Osteoblast (primary cell): Measurements from ENCODE around the gene CCL11. TPM values are rescaled to one million over a fixed set of nuclear protein-coding genes. Genes with fewer than 3 reads are reported as not detected.

Experiments
- DNase-seq: peaks from one replicate; pipeline ENCODE4 v3.0.0; 2011; ENCODE audit warnings: low spot score, mixed read lengths; ENCODE audit not compliant: insufficient read length; ENCODE audit errors: missing footprints
- H2AFZ ChIP-seq: 2 replicates; pipeline ENCODE4 v1.6.0; 2011; ENCODE audit warnings: mild to moderate bottlenecking, low read length
- H3K27ac ChIP-seq: 2 replicates; pipeline ENCODE4 v1.5.1; 2011; ENCODE audit warnings: mild to moderate bottlenecking, low read depth, low read length, moderate library complexity
- H3K27me3 ChIP-seq: 2 replicates; pipeline ENCODE4 v1.6.0; 2012; ENCODE audit warnings: mild to moderate bottlenecking, control low read depth, inconsistent platforms, low read length, moderate library complexity; ENCODE audit not compliant: insufficient read depth
- H3K36me3 ChIP-seq: 2 replicates; pipeline ENCODE4 v1.5.1; 2011; ENCODE audit warnings: mild to moderate bottlenecking, low read length, control low read depth, moderate library complexity; ENCODE audit not compliant: insufficient read depth
- H3K4me1 ChIP-seq: 2 replicates; pipeline ENCODE4 v1.5.1; 2011; ENCODE audit warnings: mild to moderate bottlenecking, low read length, control low read depth, moderate library complexity; ENCODE audit not compliant: insufficient read depth
- H3K4me2 ChIP-seq: 2 replicates; pipeline ENCODE4 v1.6.0; 2011; ENCODE audit warnings: mild to moderate bottlenecking, low read length; ENCODE audit not compliant: insufficient read depth
- H3K4me3 ChIP-seq: fragments of 200-600 bp; sonication (generic); 3 replicates; pipeline ENCODE4 v1.5.1; 2012; ENCODE audit warnings: mild to moderate bottlenecking, low read length, inconsistent platforms; ENCODE audit not compliant: insufficient read depth
- H3K79me2 ChIP-seq: 2 replicates; pipeline ENCODE4 v1.6.0; 2012; ENCODE audit warnings: mild to moderate bottlenecking, low read length, control low read depth, inconsistent platforms; ENCODE audit not compliant: insufficient read depth
- H3K9me3 ChIP-seq: 2 replicates; pipeline ENCODE4 v1.5.1; 2011; ENCODE audit warnings: low read depth, low read length, control low read depth
- H4K20me1 ChIP-seq: 2 replicates; pipeline ENCODE4 v1.6.0; 2012; ENCODE audit warnings: mild to moderate bottlenecking, low read length, control low read depth; ENCODE audit not compliant: insufficient read depth
- total RNA-seq: library from RNA; depleted of rRNA; stranded (reverse); fragments of >200 nt; gene quantifications from 2 replicates; pipeline ENCODE4 v1.2.3, GENCODE V29; 2012
- TF ChIP-seq, protein P1 (sequence below): IDR thresholded peaks from 2 replicates; pipeline ENCODE4 v1.5.1; 2011; ENCODE audit warnings: mild to moderate bottlenecking, low read depth, low read length, moderate library complexity; ENCODE audit errors: extremely low read depth

The CCL11 gene
- total RNA-seq, 1 donor, result not detected

DNA sequence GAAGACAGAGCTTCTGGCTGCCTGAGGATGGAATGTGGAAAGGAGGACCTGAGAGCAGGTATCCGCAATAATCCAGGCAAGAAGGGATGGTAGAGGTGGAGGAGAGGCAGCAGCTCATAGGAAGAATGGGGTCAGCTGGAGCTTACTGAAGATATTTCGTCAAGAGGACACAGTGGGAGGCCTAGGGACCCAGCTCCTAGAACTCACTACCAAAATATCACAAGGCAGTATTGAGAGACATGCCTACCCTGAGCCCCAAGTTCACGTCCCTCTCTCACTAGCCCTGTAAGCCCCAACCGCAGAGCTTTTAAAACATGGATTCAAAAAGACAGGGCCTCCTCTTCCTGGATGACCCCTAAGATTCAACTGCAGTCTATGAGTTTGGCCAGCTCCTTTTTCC, 19.5 kb downstream of the CCL11 start:
- Histone ChIP-seq H3K36me3 (no peaks in the 10 kb centered on the region), H3K27me3 (no peaks in the 10 kb centered on the region), H3K4me3 (no peak overlapping the region), H3K27ac (no peak overlapping the region), H3K4me2 (no peak overlapping the region), H3K4me1 (peaks cover 41% of the 10 kb centered on the region), H3K9me3 (no peaks in the 10 kb centered on the region), H4K20me1 (no peaks in the 10 kb centered on the region), H2AFZ (no peak overlapping the region), H3K79me2 (no peaks in the 10 kb centered on the region)
- no peak for DNase-seq
- TF ChIP-seq, protein P1, sequence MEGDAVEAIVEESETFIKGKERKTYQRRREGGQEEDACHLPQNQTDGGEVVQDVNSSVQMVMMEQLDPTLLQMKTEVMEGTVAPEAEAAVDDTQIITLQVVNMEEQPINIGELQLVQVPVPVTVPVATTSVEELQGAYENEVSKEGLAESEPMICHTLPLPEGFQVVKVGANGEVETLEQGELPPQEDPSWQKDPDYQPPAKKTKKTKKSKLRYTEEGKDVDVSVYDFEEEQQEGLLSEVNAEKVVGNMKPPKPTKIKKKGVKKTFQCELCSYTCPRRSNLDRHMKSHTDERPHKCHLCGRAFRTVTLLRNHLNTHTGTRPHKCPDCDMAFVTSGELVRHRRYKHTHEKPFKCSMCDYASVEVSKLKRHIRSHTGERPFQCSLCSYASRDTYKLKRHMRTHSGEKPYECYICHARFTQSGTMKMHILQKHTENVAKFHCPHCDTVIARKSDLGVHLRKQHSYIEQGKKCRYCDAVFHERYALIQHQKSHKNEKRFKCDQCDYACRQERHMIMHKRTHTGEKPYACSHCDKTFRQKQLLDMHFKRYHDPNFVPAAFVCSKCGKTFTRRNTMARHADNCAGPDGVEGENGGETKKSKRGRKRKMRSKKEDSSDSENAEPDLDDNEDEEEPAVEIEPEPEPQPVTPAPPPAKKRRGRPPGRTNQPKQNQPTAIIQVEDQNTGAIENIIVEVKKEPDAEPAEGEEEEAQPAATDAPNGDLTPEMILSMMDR, result no peak

DNA sequence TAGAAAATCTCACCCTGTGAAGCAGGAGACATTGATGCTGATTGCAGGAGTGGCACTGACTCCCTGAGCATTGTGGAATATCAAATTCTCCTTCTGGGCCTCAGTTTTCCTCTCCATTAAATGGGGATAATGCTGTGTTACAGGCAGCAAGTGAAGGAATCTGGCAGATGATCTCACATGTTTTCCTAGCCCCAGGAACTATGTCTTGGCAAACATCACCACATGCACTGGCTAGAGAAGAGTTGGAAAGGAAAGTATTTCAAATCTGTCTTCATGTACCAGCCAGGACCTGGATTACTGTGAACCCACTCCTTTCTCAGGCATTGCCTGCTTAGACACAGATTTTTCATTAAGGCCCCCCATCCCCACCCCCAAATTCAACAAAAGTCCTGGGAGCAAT, 20.1 kb downstream of the CCL11 start:
- Histone ChIP-seq H3K9me3 (no peaks in the 10 kb centered on the region), H3K79me2 (no peaks in the 10 kb centered on the region), H3K4me1 (peaks cover 36% of the 10 kb centered on the region), H3K36me3 (no peaks in the 10 kb centered on the region), H3K27ac (no peak overlapping the region), H4K20me1 (no peaks in the 10 kb centered on the region), H2AFZ (no peak overlapping the region), H3K4me2 (no peak overlapping the region), H3K4me3 (no peak overlapping the region), H3K27me3 (no peaks in the 10 kb centered on the region)
- no peak for DNase-seq
- TF ChIP-seq, protein P1, result no peak

DNA sequence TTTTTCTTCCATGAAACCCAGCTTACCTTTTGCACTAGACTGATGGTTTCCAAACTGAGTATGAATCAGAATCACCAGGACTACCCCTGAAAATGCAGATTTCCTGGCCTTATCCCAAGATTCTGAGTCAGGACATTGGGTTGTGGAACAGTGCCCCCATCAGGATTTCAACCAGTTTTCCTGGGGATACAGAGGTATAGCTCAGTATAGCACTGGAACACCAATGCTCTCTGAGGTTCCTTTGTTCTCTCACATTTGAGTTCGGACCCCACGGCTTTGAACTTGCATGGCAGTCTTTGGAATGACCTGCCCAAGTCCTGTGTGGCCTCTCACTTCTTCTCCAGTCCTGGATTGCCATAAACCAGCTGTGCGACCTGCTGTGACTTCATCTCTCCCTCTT, 20.9 kb downstream of the CCL11 start:
- peaks cover 27% of the 10 kb centered on the region for H3K4me1 ChIP-seq
- H2AFZ ChIP-seq, result peak overlapping the region; percentile 34
- H3K79me2 ChIP-seq, result no peaks in the 10 kb centered on the region
- no peak for DNase-seq
- H3K36me3 ChIP-seq, result no peaks in the 10 kb centered on the region
- peak overlapping the region; percentile 65 for H3K4me2 ChIP-seq
- no peak overlapping the region for H3K4me3 ChIP-seq
- TF ChIP-seq, protein P1, result peak; percentile 57
- H3K9me3 ChIP-seq, result no peaks in the 10 kb centered on the region
- no peaks in the 10 kb centered on the region for H3K27me3 ChIP-seq
- peak overlapping the region; percentile 59 for H3K27ac ChIP-seq
- no peaks in the 10 kb centered on the region for H4K20me1 ChIP-seq

DNA sequence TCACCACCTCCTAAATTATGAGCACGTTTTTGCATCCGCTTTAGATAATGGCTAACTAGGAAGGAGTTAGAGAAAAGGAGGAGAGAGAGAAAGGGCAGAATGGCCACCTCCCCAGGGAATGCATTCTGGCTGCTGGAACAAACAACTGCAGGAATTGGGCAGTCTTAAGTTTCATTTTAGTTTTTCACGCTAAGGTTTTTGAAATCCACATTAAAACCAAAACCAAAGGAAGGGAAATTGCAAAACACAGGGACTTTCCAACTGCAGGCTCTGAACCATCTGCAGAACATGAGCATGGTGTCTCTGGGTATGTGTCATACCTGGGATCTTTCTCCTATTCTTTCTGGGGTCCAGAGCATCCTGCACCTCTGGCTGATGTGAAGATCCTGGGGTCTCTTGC, 21.6 kb downstream of the CCL11 start:
- Histone ChIP-seq H3K27me3 (no peaks in the 10 kb centered on the region), H4K20me1 (no peaks in the 10 kb centered on the region), H3K27ac (peak overlapping the region; percentile 59), H3K36me3 (no peaks in the 10 kb centered on the region), H3K4me2 (peak overlapping the region; percentile 65), H3K4me3 (no peak overlapping the region), H3K4me1 (peaks cover 24% of the 10 kb centered on the region), H3K9me3 (no peaks in the 10 kb centered on the region), H3K79me2 (no peaks in the 10 kb centered on the region), H2AFZ (peak overlapping the region; percentile 34)
- TF ChIP-seq, protein P1, result no peak
- DNase-seq, result no peak
